ENCODE data around the gene PRKAR2B.

GRCh38 chr7:107047902-107048782, 3.6 kb downstream of the PRKAR2B start:
- no peak for TF ChIP-seq GATA3 (IDR thresholded peaks at IDR 0.05; ENCODE audit: low read depth, low read length)
- no peak for TF ChIP-seq GATA2 (IDR thresholded peaks at IDR 0.05; ENCODE audit: low read depth, low read length)

Measured in SH-SY5Y (cell line).